Skeletal muscle satellite cell (primary cell): Measurements from ENCODE around the gene RSF1. TPM values are rescaled to one million over a fixed set of nuclear protein-coding genes. Genes with fewer than 3 reads are reported as not detected.
"Not testable (repeated sequence)": the region's sequence is repeated elsewhere in the genome, so short reads cannot be mapped to it uniquely, and the experiment has no call there.

Experiments
- H3K27me3 ChIP-seq: 2 replicates; pipeline ENCODE4 v1.7.0; 2013; ENCODE audit warnings: low read length; ENCODE audit not compliant: control insufficient read depth, insufficient read depth
- H3K36me3 ChIP-seq: 2 replicates; pipeline ENCODE4 v1.7.0; 2013; ENCODE audit warnings: mild to moderate bottlenecking, control low read depth, low read length; ENCODE audit not compliant: insufficient read depth
- H3K4me1 ChIP-seq: 2 replicates; pipeline ENCODE4 v1.7.0; 2013; ENCODE audit warnings: low read length; ENCODE audit not compliant: control insufficient read depth, insufficient read depth
- H3K4me2 ChIP-seq: 2 replicates; pipeline ENCODE4 v1.7.0; 2013; ENCODE audit warnings: mild to moderate bottlenecking, low read length
- H3K4me3 ChIP-seq: 2 replicates; pipeline ENCODE4 v1.7.0; 2013; ENCODE audit warnings: low read length
- H3K9ac ChIP-seq: 2 replicates; pipeline ENCODE4 v1.7.0; 2013; ENCODE audit warnings: mild to moderate bottlenecking, low read depth, low read length, moderate library complexity
- H3K9me3 ChIP-seq: replicated peaks from 2 replicates; pipeline ENCODE4 v1.7.0; 2013; ENCODE audit warnings: mild to moderate bottlenecking, control low read depth, low read length
- small RNA-seq: library from RNA; depleted of rRNA; stranded (forward); fragments of <200 nt; gene quantifications from one replicate; pipeline ENCODE3, GENCODE V24; 2012

RSF1 gene

DNA sequence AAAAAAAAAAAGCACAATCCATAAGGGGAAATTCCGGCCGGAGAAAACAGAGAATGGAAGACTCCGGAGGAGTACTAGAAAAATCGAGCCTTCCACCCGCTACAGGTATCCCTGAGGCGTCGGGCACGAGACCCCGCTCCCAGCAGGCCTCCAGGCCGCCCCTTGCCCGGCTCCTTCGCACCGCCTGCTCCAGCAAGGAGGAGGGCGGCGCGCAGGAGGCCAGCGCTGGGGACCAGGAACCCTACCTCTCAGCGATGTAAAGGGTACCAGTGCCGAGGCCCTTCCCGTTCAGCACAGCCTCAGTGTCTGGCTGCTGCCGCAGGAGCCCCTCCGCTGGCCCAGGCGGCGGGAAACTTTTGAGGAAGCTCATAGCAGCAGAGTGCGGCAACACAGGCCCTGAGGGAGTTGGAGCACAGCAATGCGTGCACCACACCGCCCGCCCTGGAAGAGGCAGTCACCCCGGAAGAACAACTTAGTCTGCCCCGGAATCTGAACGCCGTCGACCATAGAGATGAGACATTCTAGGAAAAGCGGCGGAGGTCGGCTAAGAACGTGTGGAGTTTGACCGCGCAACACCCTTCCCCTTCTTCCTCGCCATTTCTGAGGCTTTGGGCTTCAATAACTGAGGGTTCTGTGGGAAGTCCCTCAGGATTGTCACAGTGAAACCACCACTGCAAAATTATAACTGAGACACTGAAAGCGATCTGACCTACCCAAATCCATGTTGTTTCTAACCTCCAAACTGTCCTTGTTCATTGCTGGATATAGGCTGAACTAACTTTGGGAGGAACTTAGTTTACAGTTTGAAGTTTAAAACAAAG, 183.0 kb downstream of the RSF1 start, which contains the start of gene CLNS1A:
Gene CLNS1A, minus strand, starts transcription at position 450 of the 821 bp plus-strand sequence. Its CDS starts 80 bp downstream, at position 370.
- peaks cover 3% of the 10 kb centered on the region for H3K36me3 ChIP-seq
- peaks cover 18% of the 10 kb centered on the region for H3K4me1 ChIP-seq
- H3K9ac ChIP-seq: peak within 1 kb of the TSS; percentile 89
- H3K9me3 ChIP-seq: no peaks in the 10 kb centered on the region
- H3K27me3 ChIP-seq: no peaks in the 10 kb centered on the region
- H3K4me2 ChIP-seq: peak within 1 kb of the TSS; percentile 86
- peak within 1 kb of the TSS; percentile 96 for H3K4me3 ChIP-seq

DNA sequence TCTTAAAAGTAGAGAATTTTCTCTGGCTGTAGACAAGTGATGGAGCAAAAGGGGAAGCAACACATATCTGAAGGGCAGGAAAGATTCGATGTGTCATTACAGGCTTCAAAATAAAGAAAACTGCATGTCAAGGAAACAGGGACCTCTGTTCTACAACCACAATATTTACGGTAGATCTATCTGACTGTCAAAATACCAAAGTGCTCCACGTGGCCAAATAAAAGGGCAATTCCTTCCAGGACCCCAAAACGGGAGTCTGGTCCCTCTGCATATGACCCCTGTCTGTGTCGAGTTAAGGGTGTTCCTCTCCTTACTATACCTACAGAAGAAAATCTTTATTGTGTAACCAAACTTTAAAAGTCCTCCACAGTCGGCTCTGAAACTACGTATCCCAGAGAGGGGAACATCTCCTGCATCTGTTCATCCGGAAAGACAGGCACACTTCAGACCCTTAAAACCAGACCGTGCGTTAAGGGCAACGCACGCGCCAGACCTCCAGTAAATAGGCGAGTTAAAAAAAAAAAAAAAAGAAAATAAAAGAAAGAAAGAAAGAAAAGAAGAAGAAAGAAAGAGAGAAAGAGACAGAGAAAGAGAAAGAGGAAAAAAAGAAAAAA, 183.7 kb downstream of the RSF1 start:
- peaks cover 3% of the 10 kb centered on the region for H3K36me3 ChIP-seq
- H3K4me3 ChIP-seq: peak overlapping the region; percentile 96
- no peaks in the 10 kb centered on the region for H3K27me3 ChIP-seq
- H3K4me1 ChIP-seq: peaks cover 18% of the 10 kb centered on the region
- peak overlapping the region; percentile 89 for H3K9ac ChIP-seq
- H3K4me2 ChIP-seq: peak overlapping the region; percentile 86
- H3K9me3 ChIP-seq: no peaks in the 10 kb centered on the region

DNA sequence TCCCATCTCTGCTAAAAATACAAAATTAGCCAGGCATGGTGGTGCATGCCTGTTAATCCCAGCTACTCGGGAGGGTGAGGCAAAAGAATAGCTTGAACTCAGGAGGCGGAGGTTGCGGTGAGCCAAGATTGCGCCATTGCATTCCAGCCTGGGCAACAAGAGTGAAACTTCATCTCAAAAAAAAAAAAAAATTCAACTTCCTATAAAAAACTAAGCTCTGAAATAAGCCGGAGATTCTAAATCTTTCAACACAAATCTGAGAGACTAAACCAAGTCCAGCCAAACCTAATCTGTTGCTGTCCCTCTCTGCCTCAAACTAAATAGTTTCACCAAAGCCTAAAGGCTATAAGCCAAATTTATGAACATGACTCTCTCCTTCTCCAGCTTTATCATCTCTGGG, 186.6 kb downstream of the RSF1 start:
- not testable (repeated sequence) for H3K27me3 ChIP-seq, H3K9ac ChIP-seq, H3K36me3 ChIP-seq, H3K4me3 ChIP-seq, H3K4me2 ChIP-seq, H3K9me3 ChIP-seq
- peaks cover 18% of the 10 kb centered on the region for H3K4me1 ChIP-seq

DNA sequence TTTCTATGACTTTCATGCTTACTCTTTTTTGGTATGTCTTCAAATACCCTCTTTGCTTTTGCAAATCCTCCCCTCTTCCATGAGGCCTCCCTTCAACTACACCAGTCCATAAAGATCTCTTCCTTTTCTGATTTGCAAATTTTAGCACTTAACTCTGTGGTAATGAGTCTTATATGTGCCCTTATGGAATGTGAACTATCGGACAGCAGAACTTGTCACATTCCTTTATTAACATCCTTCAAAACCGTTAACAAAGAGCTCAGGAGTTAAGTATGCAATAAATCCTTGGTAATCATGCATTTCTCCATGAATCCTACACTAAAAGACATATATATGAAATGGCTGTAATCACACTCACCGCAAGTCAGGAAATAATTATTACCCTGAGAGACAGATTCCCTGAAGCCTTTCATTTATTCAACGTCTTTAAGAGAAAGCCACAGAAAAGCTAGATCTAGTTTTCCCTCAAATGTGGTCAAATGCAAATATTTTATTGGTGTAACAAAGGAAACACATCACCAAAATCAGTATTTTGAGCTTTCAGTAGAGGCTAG, 190.3 kb downstream of the RSF1 start:
- Histone ChIP-seq H3K4me3 (no peak overlapping the region), H3K9ac (no peak overlapping the region)

DNA sequence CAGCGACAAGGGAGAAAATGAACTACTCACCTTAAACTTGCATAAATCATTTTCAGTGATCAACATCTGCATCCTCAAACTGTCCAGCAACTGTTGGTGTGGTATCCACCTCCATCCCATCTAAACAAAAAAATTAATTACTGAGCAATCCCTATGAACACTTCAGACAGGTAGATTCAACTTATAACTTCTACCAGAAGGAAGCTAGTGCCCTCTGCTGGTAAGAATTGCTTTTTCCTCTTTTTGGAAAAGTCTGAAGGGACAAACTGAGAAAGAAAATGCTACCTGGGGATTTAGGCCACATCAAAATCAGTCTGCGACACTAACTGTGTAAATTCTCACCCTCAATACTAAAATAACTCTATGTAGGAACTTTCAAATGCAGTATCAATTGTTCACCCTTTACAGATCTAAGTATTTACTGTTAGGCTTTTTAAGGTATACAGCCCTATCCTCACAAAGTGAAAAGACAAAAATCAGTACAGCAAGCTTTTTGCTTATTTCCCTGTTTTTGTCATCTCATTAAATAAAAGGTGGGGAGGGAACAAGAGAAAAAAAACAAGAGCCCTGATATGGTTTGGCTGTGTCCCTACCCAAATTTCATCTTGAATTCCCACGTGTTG, 200.8 kb downstream of the RSF1 start:
- peaks cover 6% of the 10 kb centered on the region for H3K4me1 ChIP-seq
- H3K9me3 ChIP-seq: no peaks in the 10 kb centered on the region
- no peaks in the 10 kb centered on the region for H3K27me3 ChIP-seq
- H3K36me3 ChIP-seq: peaks cover 56% of the 10 kb centered on the region
- H3K4me3 ChIP-seq: no peak overlapping the region
- no peak overlapping the region for H3K9ac ChIP-seq
- no peak overlapping the region for H3K4me2 ChIP-seq

More for the DNA sequence above, 190.3 kb downstream of the RSF1 start:
- no peaks in the 10 kb centered on the region for H3K27me3 ChIP-seq
- no peaks in the 10 kb centered on the region for H3K9me3 ChIP-seq
- peaks cover 13% of the 10 kb centered on the region for H3K36me3 ChIP-seq
- H3K4me1 ChIP-seq: peaks cover 6% of the 10 kb centered on the region
- no peak overlapping the region for H3K4me2 ChIP-seq

DNA sequence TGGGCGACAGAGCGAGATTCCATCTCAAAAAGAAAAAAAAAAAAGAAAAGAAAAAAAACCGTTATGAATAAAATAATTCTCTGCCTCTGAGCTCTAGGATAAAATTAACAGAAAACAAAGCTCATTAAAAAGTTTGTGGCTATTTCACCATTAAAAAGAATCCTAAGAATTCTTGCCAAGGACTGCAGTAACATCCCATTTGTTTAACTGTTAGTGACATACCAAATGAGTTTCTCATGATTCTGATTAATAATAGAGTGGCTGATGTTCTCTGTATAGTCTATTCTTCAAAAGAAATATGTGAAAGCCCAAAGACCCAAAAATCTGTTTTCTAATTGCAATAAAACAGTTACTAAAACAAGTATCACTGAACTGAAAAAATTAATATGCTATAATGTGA, 202.6 kb downstream of the RSF1 start:
- Histone ChIP-seq H3K36me3 (peaks cover 45% of the 10 kb centered on the region), H3K9ac (peak overlapping the region; percentile 22)

DNA sequence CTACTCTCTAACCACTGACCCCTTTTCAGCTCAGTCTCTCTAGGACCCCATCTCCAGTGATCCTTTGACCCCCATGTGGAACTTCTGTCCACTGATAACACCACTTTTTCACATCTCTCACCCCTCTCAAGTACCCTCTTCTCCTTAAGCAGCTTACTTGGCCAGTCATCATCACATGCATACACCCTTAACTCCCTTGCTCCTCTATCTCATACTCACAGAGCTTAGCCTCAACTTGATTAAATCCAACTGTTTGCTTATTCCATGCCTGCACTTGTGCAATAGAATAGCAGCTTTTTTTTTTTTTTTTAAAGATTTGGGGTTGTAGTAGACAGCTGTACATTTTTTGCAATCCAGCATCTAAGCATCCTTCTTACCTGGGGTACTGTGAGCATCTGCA, 208.6 kb downstream of the RSF1 start:
- no peak overlapping the region for H3K4me2 ChIP-seq
- no peak overlapping the region for H3K9ac ChIP-seq
- no peaks in the 10 kb centered on the region for H3K4me1 ChIP-seq
- no peak overlapping the region for H3K4me3 ChIP-seq
- no peaks in the 10 kb centered on the region for H3K27me3 ChIP-seq
- H3K9me3 ChIP-seq: no peaks in the 10 kb centered on the region
- peaks cover 36% of the 10 kb centered on the region for H3K36me3 ChIP-seq

More for the DNA sequence above, 202.6 kb downstream of the RSF1 start:
- no peak overlapping the region for H3K4me3 ChIP-seq
- H3K4me1 ChIP-seq: peaks cover 6% of the 10 kb centered on the region
- no peaks in the 10 kb centered on the region for H3K9me3 ChIP-seq
- H3K27me3 ChIP-seq: no peaks in the 10 kb centered on the region
- no peak overlapping the region for H3K4me2 ChIP-seq

Small RNA genes lying within 50 kb of the gene (small RNA-seq; reads per million reads assigned to genes)
- not detected for gene RF00019
